OCI-LY1 (cell line): ENCODE data around the gene CFD.

ENCODE experiments used
- EZH2 ChIP-seq: fragments of 200-600 bp; sonication (generic), shearing (Covaris generic); IDR thresholded peaks from 2 replicates; pipeline ENCODE4 v1.8.0; 2017; ENCODE audit warnings: borderline replicate concordance, mixed run types, mild to moderate bottlenecking, antibody characterized with exemption, low read length, moderate library complexity, mixed read lengths
- TF ChIP-seq, protein P1 (sequence below): fragments of 200-600 bp; sonication (generic), shearing (Covaris generic); IDR thresholded peaks from 2 replicates; pipeline ENCODE4 v1.5.1; 2017; ENCODE audit warnings: mild to moderate bottlenecking, antibody characterized with exemption, low read length, moderate library complexity, mixed read lengths

DNA sequence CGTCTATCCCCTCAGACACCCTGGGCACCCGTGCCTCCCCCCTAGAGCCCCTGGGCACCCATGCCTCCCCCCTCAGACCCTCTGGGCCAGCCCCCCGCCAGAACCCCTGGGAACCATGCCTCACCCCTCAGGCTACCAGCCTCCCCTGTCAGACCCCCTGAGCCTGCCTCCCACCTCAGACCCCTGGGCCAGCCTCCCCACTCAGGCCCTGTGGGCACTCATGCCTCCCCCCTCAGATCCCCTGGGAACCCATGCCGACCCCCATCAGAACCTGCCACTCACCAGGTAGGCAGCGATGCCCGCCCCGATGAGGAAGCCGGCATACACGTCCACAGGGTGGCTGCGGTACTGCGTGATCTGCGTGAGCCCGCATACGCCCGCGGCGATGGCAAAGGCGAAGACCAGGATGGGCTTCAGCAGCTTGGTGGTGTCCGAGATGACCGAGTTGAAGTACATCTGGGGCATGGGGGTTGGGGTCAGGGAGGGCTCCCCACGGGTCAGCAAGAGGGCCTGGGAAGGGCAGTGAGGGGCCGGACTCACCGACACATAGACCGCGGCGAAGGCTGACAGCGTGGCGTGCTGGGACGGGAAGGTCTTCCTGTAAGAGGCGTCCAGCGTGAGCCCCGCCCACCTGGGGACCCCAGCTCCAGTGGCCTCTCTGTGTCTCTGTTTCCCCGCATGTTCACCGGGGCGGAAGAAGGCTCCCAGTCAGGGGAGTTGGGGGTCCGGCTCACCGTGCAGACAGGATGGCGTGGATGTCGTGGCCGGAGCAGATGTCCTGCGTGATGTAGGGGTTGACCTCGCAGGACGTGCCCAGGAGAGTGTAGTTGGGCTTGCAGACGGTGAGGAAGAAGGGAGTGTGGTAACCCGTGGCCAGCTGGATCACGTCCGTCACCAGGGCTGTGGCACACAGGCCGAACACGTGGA lies 45.0 kb upstream of the CFD start:
- TF ChIP-seq, protein P1, sequence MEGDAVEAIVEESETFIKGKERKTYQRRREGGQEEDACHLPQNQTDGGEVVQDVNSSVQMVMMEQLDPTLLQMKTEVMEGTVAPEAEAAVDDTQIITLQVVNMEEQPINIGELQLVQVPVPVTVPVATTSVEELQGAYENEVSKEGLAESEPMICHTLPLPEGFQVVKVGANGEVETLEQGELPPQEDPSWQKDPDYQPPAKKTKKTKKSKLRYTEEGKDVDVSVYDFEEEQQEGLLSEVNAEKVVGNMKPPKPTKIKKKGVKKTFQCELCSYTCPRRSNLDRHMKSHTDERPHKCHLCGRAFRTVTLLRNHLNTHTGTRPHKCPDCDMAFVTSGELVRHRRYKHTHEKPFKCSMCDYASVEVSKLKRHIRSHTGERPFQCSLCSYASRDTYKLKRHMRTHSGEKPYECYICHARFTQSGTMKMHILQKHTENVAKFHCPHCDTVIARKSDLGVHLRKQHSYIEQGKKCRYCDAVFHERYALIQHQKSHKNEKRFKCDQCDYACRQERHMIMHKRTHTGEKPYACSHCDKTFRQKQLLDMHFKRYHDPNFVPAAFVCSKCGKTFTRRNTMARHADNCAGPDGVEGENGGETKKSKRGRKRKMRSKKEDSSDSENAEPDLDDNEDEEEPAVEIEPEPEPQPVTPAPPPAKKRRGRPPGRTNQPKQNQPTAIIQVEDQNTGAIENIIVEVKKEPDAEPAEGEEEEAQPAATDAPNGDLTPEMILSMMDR: no peak
- no peak for TF ChIP-seq EZH2
